A549 (cell line): ENCODE results near the gene DKC1. TPM values are rescaled to one million over a fixed set of nuclear protein-coding genes. Genes with fewer than 3 reads are reported as not detected.
A peak's percentile ranks its signal among the peaks of the same experiment; 100 is the strongest.

Source experiments
- ATAC-seq, 2 experiments: fragments of 200-7000 bp in 1 of 2; fragments of >200 bp in 1 of 2; cut with Nextera tagmentation in 1 of 2; cut with Tn5 transposase in 1 of 2; 3 replicates each; pipeline versions ENCODE4 v1.8.0 to v1.9.1; 2018 to 2020; ENCODE audit warnings: mild to moderate bottlenecking in 1 of 2, moderate library complexity in 1 of 2
- CTCF ChIA-PET: fragments of 300-600 bp; sonication (Branson Sonifier 250); formaldehyde crosslinking; extraction: SDS; loops from one replicate; lab custom pipeline; 2021; ENCODE audit warnings: antibody characterized with exemption, inconsistent platforms; lab: Yijun Ruan, JAX
- POLR2A ChIA-PET: fragments of 350-600 bp; formaldehyde crosslinking; extraction: SDS; loops from one replicate; lab custom pipeline; 2021; ENCODE audit warnings: antibody characterized with exemption, inconsistent platforms; lab: Yijun Ruan, JAX
- DNase-seq, 2 experiments: peaks; one replicate each; pipeline versions ENCODE4 v3.0.0 to v3.0.0-alpha.2; 2011 to 2016; ENCODE audit warnings: low read depth in 1 of 2, low spot score in 1 of 2
- FAIRE-seq: peaks from 2 replicates; lab custom pipeline; 2011; peaks lifted over from hg19 to GRCh38; lab: Jason Lieb, UNC
- H3K27ac ChIP-seq, 2 experiments: fragments of >200 bp; sonication (Bioruptor Twin); formaldehyde crosslinking; 3 replicates each; pipeline ENCODE4 v1.5.1; 2016 to 2017
- H3K4me1 ChIP-seq: fragments of >200 bp; sonication (Bioruptor Twin); formaldehyde crosslinking; 3 replicates; pipeline ENCODE4 v1.6.1; 2016
- H3K4me2 ChIP-seq: fragments of >200 bp; sonication (Bioruptor Twin); formaldehyde crosslinking; 3 replicates; pipeline ENCODE4 v1.6.1; 2016
- H3K4me3 ChIP-seq: fragments of >200 bp; sonication (Bioruptor Twin); formaldehyde crosslinking; 3 replicates; pipeline ENCODE4 v1.5.1; 2016
- H3K9me3 ChIP-seq: fragments of >200 bp; sonication (Bioruptor Twin); formaldehyde crosslinking; 3 replicates; pipeline ENCODE4 v1.6.1; 2016
- BHLHE40 ChIP-seq: IDR thresholded peaks from 2 replicates; pipeline ENCODE4 v1.6.1; 2012; ENCODE audit warnings: low read depth, low read length, inconsistent platforms
- CBX2 ChIP-seq: fragments of 200-600 bp; sonication (generic); IDR thresholded peaks from 2 replicates; pipeline ENCODE4 v1.6.1; 2016; ENCODE audit warnings: low read depth, mild to moderate bottlenecking, borderline replicate concordance
- CHD2 ChIP-seq: fragments of 150-350 bp; IDR thresholded peaks from 2 replicates; pipeline ENCODE4 v1.6.1; 2014; ENCODE audit warnings: low read length; ENCODE audit not compliant: partially characterized antibody
- CHD4 ChIP-seq: fragments of 200-600 bp; sonication (generic); IDR thresholded peaks from 2 replicates; pipeline ENCODE4 v1.6.1; 2016; ENCODE audit warnings: antibody characterized with exemption, mild to moderate bottlenecking, borderline replicate concordance
- EHF ChIP-seq: fragments of 250-450 bp; sonication (Bioruptor Pico); IDR thresholded peaks from 2 replicates; pipeline ENCODE4 v1.5.0; 2020; ENCODE audit warnings: mild to moderate bottlenecking
- EHMT2 ChIP-seq: fragments of 200-600 bp; sonication (generic); IDR thresholded peaks from 2 replicates; pipeline ENCODE4 v1.6.1; 2016; ENCODE audit warnings: antibody characterized with exemption, low read depth, mild to moderate bottlenecking, moderate library complexity
- FOSB ChIP-seq: fragments of 250-450 bp; sonication (Bioruptor Pico); IDR thresholded peaks from 2 replicates; pipeline ENCODE4 v1.5.0; 2020; ENCODE audit warnings: mild to moderate bottlenecking, moderate library complexity
- FOXS1 ChIP-seq: fragments of 250-450 bp; sonication (Bioruptor Pico); IDR thresholded peaks from 2 replicates; pipeline ENCODE4 v1.5.0; 2020; ENCODE audit warnings: mild to moderate bottlenecking, moderate library complexity
- HES2 ChIP-seq: fragments of >200 bp; sonication (Bioruptor Twin); formaldehyde crosslinking; IDR thresholded peaks from 2 replicates; pipeline ENCODE4 v1.6.1; 2016
- HEYL ChIP-seq: fragments of 250-450 bp; sonication (Bioruptor Pico); IDR thresholded peaks from 2 replicates; pipeline ENCODE4 v1.8.0; 2021; ENCODE audit warnings: mild to moderate bottlenecking, moderate library complexity
- HOXA7 ChIP-seq: fragments of 250-450 bp; sonication (Bioruptor Pico); IDR thresholded peaks from 2 replicates; pipeline ENCODE4 v1.5.0; 2020; ENCODE audit warnings: mild to moderate bottlenecking, moderate library complexity
- HOXB5 ChIP-seq: fragments of 250-450 bp; sonication (Bioruptor Pico); IDR thresholded peaks from 2 replicates; pipeline ENCODE4 v1.5.0; 2020; ENCODE audit warnings: mild to moderate bottlenecking, moderate library complexity
- KDM5A ChIP-seq: fragments of 200-600 bp; sonication (generic); IDR thresholded peaks from 2 replicates; pipeline ENCODE4 v1.6.1; 2016; ENCODE audit warnings: antibody characterized with exemption, mild to moderate bottlenecking
- MAX ChIP-seq: IDR thresholded peaks from 2 replicates; pipeline ENCODE4 v1.6.1; 2012
- MAZ ChIP-seq: fragments of 150-350 bp; IDR thresholded peaks from 2 replicates; pipeline ENCODE4 v1.6.1; 2014; ENCODE audit warnings: antibody characterized with exemption, low read depth, low read length, borderline replicate concordance
- MYC ChIP-seq: IDR thresholded peaks from 2 replicates; pipeline ENCODE4 v1.6.1; 2012; ENCODE audit warnings: mild to moderate bottlenecking, inconsistent platforms, low read length, improper control_type of control experiment, borderline replicate concordance
- NR3C1 ChIP-seq: fragments of >200 bp; sonication (Bioruptor Twin); formaldehyde crosslinking; IDR thresholded peaks from 3 replicates; pipeline ENCODE4 v1.6.1; 2017
- PHF8 ChIP-seq: fragments of 200-600 bp; sonication (generic); IDR thresholded peaks from 2 replicates; pipeline ENCODE4 v1.6.1; 2016; ENCODE audit warnings: low read depth, mild to moderate bottlenecking, antibody characterized with exemption, moderate library complexity, borderline replicate concordance
- RARB ChIP-seq: fragments of 250-450 bp; sonication (Bioruptor Pico); IDR thresholded peaks from 2 replicates; pipeline ENCODE4 v1.8.0; 2021; ENCODE audit warnings: mild to moderate bottlenecking, moderate library complexity
- RFX5 ChIP-seq: fragments of 450-650 bp; IDR thresholded peaks from 2 replicates; pipeline ENCODE4 v1.7.1; 2014; ENCODE audit warnings: antibody characterized with exemption, mild to moderate bottlenecking, moderate library complexity
- RNF2 ChIP-seq: fragments of 200-600 bp; sonication (generic); IDR thresholded peaks from 2 replicates; pipeline ENCODE4 v1.6.1; 2016; ENCODE audit warnings: low read depth, mild to moderate bottlenecking, antibody characterized with exemption, moderate library complexity, borderline replicate concordance
- SREBF2 ChIP-seq: fragments of 450-650 bp; IDR thresholded peaks from 2 replicates; pipeline ENCODE4 v1.6.1; 2014; ENCODE audit warnings: mild to moderate bottlenecking, moderate library complexity
- TFCP2L1 ChIP-seq: fragments of 250-450 bp; sonication (Bioruptor Pico); IDR thresholded peaks from 2 replicates; pipeline ENCODE4 v1.5.0; 2021; ENCODE audit warnings: mild to moderate bottlenecking
- TP53 ChIP-seq: fragments of 250-450 bp; sonication (Bioruptor Pico); IDR thresholded peaks from 2 replicates; pipeline ENCODE4 v1.5.0; 2021; ENCODE audit warnings: mild to moderate bottlenecking, moderate library complexity
- USF2 ChIP-seq: fragments of 450-650 bp; IDR thresholded peaks from 2 replicates; pipeline ENCODE4 v1.6.1; 2014; ENCODE audit warnings: antibody characterized with exemption
- ZC3H11A ChIP-seq: fragments of 450-650 bp; IDR thresholded peaks from 2 replicates; pipeline ENCODE4 v1.6.1; 2014; ENCODE audit warnings: antibody characterized with exemption, mild to moderate bottlenecking
- WGBS: methylation state at CpG from one replicate; pipeline ENCODE4 v1.1.6; 2017; ENCODE audit errors: missing lambda C conversion rate; 5-methylcytosine and 5-hydroxymethylcytosine counted together
- polyA plus RNA-seq, 4 experiments: library from polyadenylated mRNA; depleted of rRNA in 3 of 4; stranded (reverse); fragments of >200 nt; fragmentation: RNase III in 1 of 4; extraction: RNeasy Plus Mini Kit Qiagen cat#74134 plus additional on column Dnase treatment in 1 of 4; gene quantifications; 2 replicates in 3 of 4; 3 replicates in 1 of 4; pipeline ENCODE4 v1.2.3, GENCODE V29; 2011 to 2017

Gene DKC1
- polyA plus RNA-seq, 2 of the 4 experiments (the other 2 are of a cell fraction) = 166 to 209 TPM

GRCh38 chrX:154738011-154738738, 24.5 kb upstream of the DKC1 start:
- ATAC-seq (peak in 1 of 2 experiments; percentile 57; a peak in 3 of 6 replicates), FAIRE-seq (no peak)
- H3K27ac ChIP-seq = peak overlapping the region; percentile 38 to 45; a peak in 3 of 6 replicates
- CTCF ChIA-PET = interaction anchor here (1.3 to 3.7 kb wide), 2 partner anchors 11 kb away, joined by 4 to 28 read pairs; partner anchors contain the start of gene GAB3
- POLR2A ChIA-PET = no interaction called here
- no peak for TF ChIP-seq TFCP2L1
- no peak for TF ChIP-seq RARB
- TF ChIP-seq CBX2 = no peak
- TF ChIP-seq RNF2 = no peak
- no peak for TF ChIP-seq EHF
- no peak for TF ChIP-seq EHMT2
- TF ChIP-seq FOSB (CRISPR knock-in tag) = no peak
- no peak for TF ChIP-seq FOXS1 (CRISPR knock-in tag)
- no peak for TF ChIP-seq HOXB5 (CRISPR knock-in tag)
- TF ChIP-seq RFX5 = no peak
- no peak for TF ChIP-seq USF2
- TF ChIP-seq NR3C1 = no peak
- TF ChIP-seq HEYL (CRISPR knock-in tag) = no peak
- no peak for TF ChIP-seq KDM5A
- TF ChIP-seq, all 56 proteins: peak for 0
- no peaks in the 10 kb centered on the region for H3K9me3 ChIP-seq
- DNase-seq = no peak
- peak overlapping the region; percentile 46 for H3K4me2 ChIP-seq
- 33% methylated on average over 8 of the region's 8 CpGs for WGBS
- H3K4me3 ChIP-seq = no peak overlapping the region
- H3K4me1 ChIP-seq = peaks cover 37% of the 10 kb centered on the region

- 67% methylated on average over 2 of the region's 2 CpGs for WGBS
These were observed 22.7 kb upstream of the DKC1 start for GRCh38 chrX:154739952-154740465.

GRCh38 chrX:154742613-154743012, 20.1 kb upstream of the DKC1 start:
- H3K9me3 ChIP-seq = no peaks in the 10 kb centered on the region

More at GRCh38 chrX:154739952-154740465, 22.7 kb upstream of the DKC1 start:
- DNase-seq (no peak), FAIRE-seq (peak; percentile 65), ATAC-seq (no peak)
- Histone ChIP-seq H3K9me3 (no peaks in the 10 kb centered on the region), H3K27ac (no peak overlapping the region), H3K4me1 (peaks cover 18% of the 10 kb centered on the region), H3K4me2 (no peak overlapping the region), H3K4me3 (no peak overlapping the region)
- CTCF ChIA-PET = interaction anchor here (1.3 to 3.7 kb wide), 2 partner anchors 9 to 13 kb away, joined by 4 to 28 read pairs; partner anchors contain the start of gene GAB3
- no peak for TF ChIP-seq SREBF2
- TF ChIP-seq HOXA7 (CRISPR knock-in tag) = no peak
- no peak for TF ChIP-seq BHLHE40
- no peak for TF ChIP-seq MYC
- no peak for TF ChIP-seq MAZ
- no peak for TF ChIP-seq HES2
- TF ChIP-seq MAX = no peak
- no peak for TF ChIP-seq HOXB5 (CRISPR knock-in tag)
- no peak for TF ChIP-seq ZC3H11A
- POLR2A ChIA-PET = no interaction called here

More at GRCh38 chrX:154742613-154743012, 20.1 kb upstream of the DKC1 start:
- CTCF ChIA-PET = interaction anchor here (0.6 kb wide), 1 partner anchor 11 kb away, joined by 3 read pairs; no protein-coding TSS in a partner anchor
- Histone ChIP-seq H3K27ac (no peak overlapping the region), H3K4me2 (no peak overlapping the region), H3K4me1 (peaks cover 5% of the 10 kb centered on the region; the same call in 2 of the 3 replicates), H3K4me3 (no peak overlapping the region)
- ATAC-seq (no peak), DNase-seq (no peak), FAIRE-seq (no peak)
- no peak for TF ChIP-seq CHD4
- TF ChIP-seq TP53 (CRISPR knock-in tag) = no peak
- TF ChIP-seq CHD2 = no peak
- no peak for TF ChIP-seq PHF8
- POLR2A ChIA-PET = no interaction called here
